Measurements from ENCODE around the gene RASGEF1B. TPM values are rescaled to one million over a fixed set of nuclear protein-coding genes. Genes with fewer than 3 reads are reported as not detected.

The RASGEF1B gene
- total RNA-seq, 1 experiment from 2014 or later: 6.9 TPM

GRCh38 chr4:81445196-81445595 is 26.5 kb downstream of the RASGEF1B start:
- no peak for ATAC-seq
- peaks cover 21% of the 10 kb centered on the region for H3K36me3 Mint-ChIP-seq
- no peak for DNase-seq (ENCODE audit: low spot score)
- no peak overlapping the region for H3K4me3 Mint-ChIP-seq
- ChIA-PET POLR2A (no interaction called here), CTCF (interaction anchor here (1.5 kb wide), 1 partner anchor 22 kb away, joined by 4 read pairs; no protein-coding TSS in a partner anchor)
- TF ChIP-seq CTCF (IDR thresholded peaks at IDR 0.05) (no peak), ZNF138 (CRISPR knock-in tag; conservative IDR thresholded peaks at IDR 0.05) (no peak), ZSCAN18 (CRISPR knock-in tag; IDR thresholded peaks at IDR 0.05) (no peak), TP53 (CRISPR knock-in tag; IDR thresholded peaks at IDR 0.05) (no peak), FOXP1 (CRISPR knock-in tag; IDR thresholded peaks at IDR 0.05; ENCODE audit: borderline replicate concordance) (no peak), NR2C2 (CRISPR knock-in tag; IDR thresholded peaks at IDR 0.05) (no peak), PRRX2 (CRISPR knock-in tag; IDR thresholded peaks at IDR 0.05) (no peak), ATF3 (CRISPR knock-in tag; conservative IDR thresholded peaks at IDR 0.05) (no peak), ZNF281 (CRISPR knock-in tag; IDR thresholded peaks at IDR 0.05) (no peak), NR1H2 (CRISPR knock-in tag; IDR thresholded peaks at IDR 0.05) (no peak), IRF2 (CRISPR knock-in tag; IDR thresholded peaks at IDR 0.05; ENCODE audit: borderline replicate concordance, low read depth) (no peak), E2F1 (CRISPR knock-in tag; IDR thresholded peaks at IDR 0.05) (no peak), HMGXB4 (CRISPR knock-in tag; IDR thresholded peaks at IDR 0.05) (no peak), ZNF671 (CRISPR knock-in tag; IDR thresholded peaks at IDR 0.05) (no peak)
- TF ChIP-seq, protein P1, sequence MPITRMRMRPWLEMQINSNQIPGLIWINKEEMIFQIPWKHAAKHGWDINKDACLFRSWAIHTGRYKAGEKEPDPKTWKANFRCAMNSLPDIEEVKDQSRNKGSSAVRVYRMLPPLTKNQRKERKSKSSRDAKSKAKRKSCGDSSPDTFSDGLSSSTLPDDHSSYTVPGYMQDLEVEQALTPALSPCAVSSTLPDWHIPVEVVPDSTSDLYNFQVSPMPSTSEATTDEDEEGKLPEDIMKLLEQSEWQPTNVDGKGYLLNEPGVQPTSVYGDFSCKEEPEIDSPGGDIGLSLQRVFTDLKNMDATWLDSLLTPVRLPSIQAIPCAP (CRISPR knock-in tag; IDR thresholded peaks at IDR 0.05): no peak
- TF ChIP-seq, protein P2, sequence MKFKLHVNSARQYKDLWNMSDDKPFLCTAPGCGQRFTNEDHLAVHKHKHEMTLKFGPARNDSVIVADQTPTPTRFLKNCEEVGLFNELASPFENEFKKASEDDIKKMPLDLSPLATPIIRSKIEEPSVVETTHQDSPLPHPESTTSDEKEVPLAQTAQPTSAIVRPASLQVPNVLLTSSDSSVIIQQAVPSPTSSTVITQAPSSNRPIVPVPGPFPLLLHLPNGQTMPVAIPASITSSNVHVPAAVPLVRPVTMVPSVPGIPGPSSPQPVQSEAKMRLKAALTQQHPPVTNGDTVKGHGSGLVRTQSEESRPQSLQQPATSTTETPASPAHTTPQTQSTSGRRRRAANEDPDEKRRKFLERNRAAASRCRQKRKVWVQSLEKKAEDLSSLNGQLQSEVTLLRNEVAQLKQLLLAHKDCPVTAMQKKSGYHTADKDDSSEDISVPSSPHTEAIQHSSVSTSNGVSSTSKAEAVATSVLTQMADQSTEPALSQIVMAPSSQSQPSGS (CRISPR knock-in tag; IDR thresholded peaks at IDR 0.05; ENCODE audit: borderline replicate concordance, low read depth): no peak
- TF ChIP-seq, protein P3, sequence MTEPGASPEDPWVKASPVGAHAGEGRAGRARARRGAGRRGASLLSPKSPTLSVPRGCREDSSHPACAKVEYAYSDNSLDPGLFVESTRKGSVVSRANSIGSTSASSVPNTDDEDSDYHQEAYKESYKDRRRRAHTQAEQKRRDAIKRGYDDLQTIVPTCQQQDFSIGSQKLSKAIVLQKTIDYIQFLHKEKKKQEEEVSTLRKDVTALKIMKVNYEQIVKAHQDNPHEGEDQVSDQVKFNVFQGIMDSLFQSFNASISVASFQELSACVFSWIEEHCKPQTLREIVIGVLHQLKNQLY (CRISPR knock-in tag; IDR thresholded peaks at IDR 0.05): no peak
- 0 out of 2 replicates have a peak, but pooled peaks cover 8% of the 10 kb centered on the region for H3K9me3 Mint-ChIP-seq
- no peaks in the 10 kb centered on the region for H3K27me3 Mint-ChIP-seq (ENCODE audit: low read depth)
- no peak overlapping the region for H3K27ac Mint-ChIP-seq
- peaks cover 30% of the 10 kb centered on the region for H3K4me1 Mint-ChIP-seq

All from WTC11 (cell line).